HG02678 (cell line): ENCODE measurements around the gene ONECUT3.
A peak's percentile ranks its signal among the peaks of the same experiment; 100 is the strongest.
"Not testable (repeated sequence)": the region's sequence is repeated elsewhere in the genome, so short reads cannot be mapped to it uniquely, and the experiment has no call there.

Experiments used
- ATAC-seq: cut with Tn5 transposase; IDR thresholded peaks from one replicate; pipeline ENCODE4 v1.9.1; 2021; ENCODE audit warnings: mild to moderate bottlenecking, moderate library complexity; ENCODE audit not compliant: unreplicated experiment

The ONECUT3 gene

DNA sequence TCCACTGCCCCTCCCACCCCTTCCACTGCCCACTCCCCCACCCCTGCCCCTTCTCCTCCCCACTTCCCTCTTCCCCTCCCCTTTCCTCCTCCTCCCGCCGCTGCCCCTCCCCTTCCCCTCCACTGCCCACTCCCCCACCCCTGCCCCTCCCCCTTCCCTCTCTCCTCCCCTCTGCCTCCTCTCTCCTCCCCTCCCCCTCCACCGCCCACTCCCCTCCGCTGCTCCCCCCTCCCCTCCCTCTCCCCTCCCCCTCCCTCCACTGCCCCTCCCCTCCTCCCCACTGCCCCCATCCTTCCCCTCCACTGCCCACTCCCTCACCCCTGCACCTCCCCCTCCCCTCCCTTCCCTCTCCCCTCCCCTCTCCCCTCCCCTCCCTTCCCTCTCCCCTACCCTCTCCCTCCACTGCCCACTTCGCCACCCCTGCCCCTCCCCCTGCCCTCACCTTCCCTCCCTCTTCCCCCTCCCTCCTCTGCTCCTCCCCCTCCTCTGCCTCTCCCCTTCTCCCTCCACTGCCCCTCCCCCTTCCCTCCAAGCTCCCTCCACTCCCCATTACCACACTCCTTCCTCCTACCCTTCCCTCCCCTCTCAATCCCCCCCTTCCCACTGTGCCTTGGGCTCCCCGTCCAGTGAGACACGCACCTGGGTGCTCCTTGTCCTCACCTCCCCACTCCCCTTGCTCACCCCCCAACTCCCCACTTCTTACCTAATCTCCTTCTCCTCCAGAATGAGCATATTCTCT, 36.9 kb downstream of the ONECUT3 start:
- no peak for ATAC-seq

DNA sequence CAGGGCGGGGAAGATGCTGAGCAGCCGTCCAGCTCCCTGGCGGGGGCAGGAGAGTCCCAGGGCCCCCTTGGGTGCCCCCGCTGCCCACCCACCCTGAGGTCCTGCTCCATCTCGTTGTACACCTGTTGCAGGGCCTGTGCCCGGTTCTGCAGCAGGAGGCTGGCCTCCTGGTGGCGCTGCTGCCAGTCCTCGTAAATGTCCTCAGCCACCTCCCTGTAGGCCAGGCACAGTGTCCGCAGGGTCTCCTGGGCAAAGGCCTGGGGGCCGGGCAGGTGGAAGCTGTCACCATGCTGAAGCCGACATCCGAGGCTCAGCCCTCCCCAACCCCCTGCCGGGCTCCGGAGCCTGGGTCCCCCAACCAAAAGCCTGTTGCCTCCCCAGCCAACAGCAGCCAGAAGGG, 38.6 kb downstream of the ONECUT3 start:
- ATAC-seq, result no peak

DNA sequence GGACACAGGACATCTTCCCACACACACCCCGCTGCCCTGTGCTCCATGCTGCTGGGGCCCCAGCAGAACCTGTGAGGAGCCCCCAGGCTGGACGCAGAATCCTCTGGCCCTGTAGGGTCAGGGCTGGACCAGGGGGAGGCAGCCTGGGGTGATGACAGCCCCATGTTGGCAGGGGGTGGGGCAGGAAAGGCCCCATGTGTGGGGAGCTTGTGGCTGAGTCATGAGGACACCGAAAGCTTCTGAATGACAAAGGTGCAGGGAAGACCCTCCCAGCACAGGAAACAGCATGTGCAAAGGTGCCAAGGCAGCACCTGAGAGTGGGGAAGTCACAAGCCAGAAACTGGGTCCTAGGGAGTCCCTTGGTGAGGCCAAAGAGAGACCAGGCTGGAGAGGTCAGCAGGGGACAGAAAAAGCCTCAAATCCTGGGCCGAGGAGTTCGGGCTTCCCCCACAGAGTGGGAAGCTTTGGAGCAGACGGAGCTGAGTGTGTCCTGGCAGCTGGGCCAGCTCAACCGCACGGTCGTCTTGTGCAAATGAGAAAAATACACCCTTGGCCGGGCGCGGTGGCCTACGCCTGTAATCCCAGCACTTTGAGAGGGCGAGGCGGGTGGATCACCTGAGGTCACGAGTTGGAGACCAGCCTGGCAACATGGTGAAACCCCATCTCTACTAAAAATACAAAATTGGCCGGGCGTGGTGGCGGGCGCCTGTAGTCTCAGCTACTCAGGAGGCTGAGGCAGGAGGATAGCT, 41.3 kb downstream of the ONECUT3 start:
- ATAC-seq, result no peak

- no peak for ATAC-seq
These were observed 43.3 kb downstream of the ONECUT3 start for GRCh38 chr19:1796395-1797142.

GRCh38 chr19:1797313-1797712, 44.0 kb downstream of the ONECUT3 start:
- ATAC-seq, result not testable (repeated sequence)

DNA sequence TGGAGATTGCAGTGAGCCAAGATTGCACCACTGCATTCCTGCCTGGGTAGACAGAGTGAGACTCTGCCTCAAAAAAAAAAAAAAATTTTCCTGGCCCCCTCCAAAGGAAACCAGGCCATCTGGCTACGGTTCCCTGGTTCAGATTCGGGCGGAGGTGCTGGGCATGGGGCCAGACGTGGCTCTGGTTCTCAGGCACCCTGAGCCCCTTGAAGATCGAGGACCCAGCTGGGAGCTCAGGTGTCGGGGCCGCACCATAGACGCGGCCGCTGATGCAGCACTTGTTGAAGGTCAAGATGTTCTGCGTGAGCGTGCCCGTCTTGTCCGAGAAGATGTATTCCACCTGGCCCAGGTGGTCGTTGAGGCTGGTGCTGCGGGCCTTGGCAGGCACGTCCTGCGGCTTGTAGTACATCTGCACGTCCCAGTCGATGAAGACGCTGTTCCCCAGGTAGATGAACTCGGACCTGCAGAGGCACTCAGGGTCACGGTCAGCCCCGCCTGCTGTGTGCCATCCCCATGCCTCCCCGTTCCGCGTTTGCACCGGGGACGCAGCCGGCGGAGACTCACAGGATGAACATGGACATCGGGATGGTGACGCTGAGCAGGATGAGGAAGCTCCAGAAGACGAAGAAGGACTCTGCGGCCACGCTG, 46.5 kb downstream of the ONECUT3 start:
- ATAC-seq, result no peak

- no peak for ATAC-seq
These were observed 51.6 kb downstream of the ONECUT3 start for GRCh38 chr19:1804858-1805257.

- no peak for ATAC-seq
These were observed 52.3 kb downstream of the ONECUT3 start for GRCh38 chr19:1805401-1806183.

DNA sequence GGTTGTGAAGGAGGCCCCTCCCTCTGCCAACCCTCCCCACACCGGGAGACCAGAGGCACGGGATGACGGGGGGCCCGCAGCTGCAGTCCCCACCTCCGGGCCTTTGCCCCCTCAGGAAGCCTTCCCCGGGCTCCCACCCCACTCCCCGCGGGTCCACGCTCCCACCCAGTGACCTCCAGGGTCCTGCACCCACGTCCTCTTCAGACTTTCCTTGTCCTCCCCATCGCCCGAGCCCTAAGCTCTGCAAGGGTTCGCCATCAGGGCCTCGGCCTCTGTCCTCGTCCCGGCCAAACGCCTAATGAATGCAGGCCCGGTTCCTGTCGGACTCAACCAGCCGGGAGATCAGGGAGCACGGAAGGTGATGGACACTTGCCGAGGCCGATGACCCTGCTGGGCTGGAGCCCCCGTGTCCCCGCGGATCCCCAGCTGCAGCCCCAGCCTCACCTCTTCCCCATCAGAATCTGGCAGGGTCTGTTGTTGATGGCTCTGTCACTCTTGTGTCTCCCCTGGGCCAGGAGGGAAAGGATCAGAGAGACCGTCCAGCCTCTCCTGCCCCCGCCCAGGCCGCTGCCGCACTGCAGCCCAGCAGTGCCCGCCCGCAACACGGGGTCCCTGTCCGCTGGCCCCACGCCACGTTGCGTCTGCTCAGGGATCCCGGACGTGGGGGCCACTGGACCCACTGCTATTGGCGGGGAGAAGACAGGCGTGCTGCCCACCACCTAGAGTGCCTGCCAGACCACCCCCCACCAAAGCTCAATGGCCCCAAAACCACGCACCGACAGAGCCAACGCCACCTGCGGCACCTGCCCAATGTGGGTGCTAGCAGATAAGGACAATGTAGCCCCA, 53.1 kb downstream of the ONECUT3 start:
- no peak for ATAC-seq

DNA sequence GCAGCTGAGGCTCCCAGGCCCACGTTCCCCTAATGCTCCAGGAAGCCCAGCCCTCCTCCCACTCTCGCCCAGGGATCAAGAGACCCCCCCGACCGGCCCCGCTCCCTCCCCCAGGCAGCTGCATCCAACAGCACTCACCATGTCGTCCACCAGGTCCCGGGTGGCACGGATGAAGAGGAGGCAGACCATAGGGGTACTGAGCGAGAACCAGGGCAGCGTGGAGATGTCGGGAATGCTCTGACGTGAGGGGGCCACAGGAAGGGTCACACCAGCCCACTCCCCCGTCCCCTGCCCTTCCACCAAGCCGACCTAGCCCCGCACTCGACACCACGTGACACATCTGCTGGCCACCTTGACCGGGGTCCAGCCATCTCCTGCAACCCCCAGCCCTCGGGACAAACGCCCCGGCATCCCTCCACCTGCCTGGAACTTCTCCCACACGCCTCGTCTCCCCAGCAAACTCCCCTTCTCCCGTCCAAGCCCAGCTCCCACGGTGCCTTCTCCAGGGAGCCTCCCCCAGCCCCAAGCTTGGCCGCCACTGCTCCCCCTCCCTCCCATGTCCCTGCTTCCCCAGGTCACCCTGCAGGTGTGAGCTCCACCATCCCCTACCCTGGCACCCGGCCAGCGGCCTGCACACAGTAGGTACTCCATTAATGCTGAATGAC, 53.9 kb downstream of the ONECUT3 start:
- no peak for ATAC-seq

GRCh38 chr19:1807695-1808394, 54.5 kb downstream of the ONECUT3 start:
- no peak for ATAC-seq

GRCh38 chr19:1808395-1808731, 55.1 kb downstream of the ONECUT3 start:
- ATAC-seq, result no peak

DNA sequence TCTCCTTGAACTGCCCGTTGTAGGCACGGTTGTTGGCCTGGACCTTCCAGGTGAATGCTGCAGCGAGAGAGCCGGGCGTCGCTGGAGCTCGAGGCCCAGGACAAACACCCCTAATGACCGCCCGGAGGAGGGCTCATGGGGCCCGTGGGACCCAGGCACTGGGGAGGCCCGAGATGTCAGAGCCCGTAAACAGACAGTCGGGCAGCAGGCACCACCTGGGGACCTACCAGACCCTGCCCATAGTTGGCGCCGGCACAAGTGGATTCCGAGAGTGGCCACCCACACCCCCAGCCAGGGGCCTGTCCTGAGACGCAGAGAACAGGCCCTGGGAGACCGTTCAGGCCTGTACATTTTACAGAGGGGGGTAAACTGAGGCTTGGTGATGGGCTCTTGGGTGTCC, 56.4 kb downstream of the ONECUT3 start:
- no peak for ATAC-seq

- no peak for ATAC-seq
These were observed 57.3 kb downstream of the ONECUT3 start for GRCh38 chr19:1810439-1811160.

DNA sequence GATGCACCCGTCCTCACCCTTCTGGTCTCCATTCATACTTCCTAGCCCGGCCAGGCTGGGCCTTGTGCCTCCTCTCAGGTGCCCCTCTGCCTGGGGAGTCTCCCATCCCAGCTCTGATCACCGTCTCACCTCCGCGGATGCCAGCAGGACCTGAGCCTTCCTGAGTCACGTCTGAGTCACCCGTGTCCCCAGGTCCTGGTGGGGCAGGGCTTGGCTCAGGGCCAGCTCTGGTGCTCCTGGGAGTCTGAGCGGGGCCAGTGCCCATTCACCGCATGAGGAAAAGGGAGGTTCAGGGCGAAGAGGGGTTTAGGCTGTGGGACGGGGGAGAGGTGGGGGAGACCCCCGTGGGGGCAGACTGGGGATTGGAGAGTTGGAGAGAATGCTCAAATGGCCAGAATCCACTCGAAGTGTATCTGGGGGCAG, 58.2 kb downstream of the ONECUT3 start:
- ATAC-seq, result no peak

GRCh38 chr19:1811942-1812425, 58.7 kb downstream of the ONECUT3 start, which contains the start of gene ATP8B3:
Gene ATP8B3 (minus strand): TSS chr19:1812276. CDS start chr19:1811736, 540 bp downstream.
- peak; percentile 18 for ATAC-seq

- ATAC-seq, result peak; percentile 80
These were observed 59.3 kb downstream of the ONECUT3 start for GRCh38 chr19:1812426-1813191.
